Measurements from ENCODE around the gene ZNF827.

DNA sequence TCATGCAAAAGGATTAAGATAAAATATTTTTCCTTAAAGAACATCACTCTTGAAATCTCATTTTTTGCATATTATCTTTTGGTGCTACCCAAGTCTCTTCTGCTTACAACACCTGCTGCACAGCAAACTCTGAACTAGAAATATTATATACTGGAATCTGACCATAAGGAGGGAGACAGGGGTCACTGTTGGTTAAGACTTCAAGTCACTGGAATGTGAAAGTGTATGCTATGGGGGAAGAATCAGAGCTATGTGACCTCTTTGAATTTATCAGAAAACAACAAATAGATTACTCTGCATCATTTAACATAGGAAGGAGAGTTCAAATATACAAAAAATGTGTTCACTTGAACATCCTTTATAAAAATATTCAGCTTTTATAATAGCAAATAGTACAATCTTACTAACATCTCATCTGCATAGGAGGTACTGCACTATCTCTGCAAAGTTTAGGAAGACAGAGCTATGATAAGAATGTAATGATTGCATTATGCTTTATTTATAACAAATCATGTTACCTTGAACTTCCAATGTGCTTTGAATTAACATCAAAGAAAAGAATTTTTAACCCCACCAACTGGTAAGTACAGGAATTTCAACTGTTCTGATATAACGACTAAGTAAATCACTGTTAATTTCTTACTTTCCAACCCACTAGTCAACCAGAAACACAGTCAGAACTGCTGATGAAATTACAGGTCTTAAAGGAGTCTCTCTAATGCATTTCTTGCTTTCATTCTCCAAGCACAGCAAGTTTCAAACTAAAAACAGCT, 69.8 kb downstream of the ZNF827 start:
- TF ChIP-seq KDM1A (IDR thresholded peaks at IDR 0.05; ENCODE audit: borderline replicate concordance, low read length) (no peak), CTCF (IDR thresholded peaks at IDR 0.05; ENCODE audit: control extremely low read depth in 1 of 3, insufficient read depth in 1 of 3, low read depth in 1 of 3, low read length in 3 of 3) (peak in 1 of 3 experiments; percentile 1; a peak in 1 of 4 replicates), SRF (IDR thresholded peaks at IDR 0.05; ENCODE audit: low read depth, low read length) (no peak), ATF3 (IDR thresholded peaks at IDR 0.05; ENCODE audit: insufficient read depth, low read depth, low read length) (no peak), BRCA1 (IDR thresholded peaks at IDR 0.05; ENCODE audit: low read depth, low read length) (no peak), RAD21 (IDR thresholded peaks at IDR 0.05 in 1 of 2, conservative IDR thresholded peaks at IDR 0.05 in 1 of 2; ENCODE audit: low read depth in 2 of 2, low read length in 2 of 2) (0 out of 4 replicates have a peak, but pooled peaks of 1 of the 2 experiments have one; percentile 7), CREB1 (IDR thresholded peaks at IDR 0.05) (no peak), POLR2A (IDR thresholded peaks at IDR 0.05; ENCODE audit: control extremely low read depth in 1 of 2, low read depth in 2 of 2, low read length in 2 of 2) (no peak), POLR2AphosphoS5 (IDR thresholded peaks at IDR 0.05; ENCODE audit: low read depth, low read length) (no peak), SAP30 (IDR thresholded peaks at IDR 0.05; ENCODE audit: insufficient read depth, insufficient replicate concordance, low read length) (no peak), YY1 (IDR thresholded peaks at IDR 0.05; ENCODE audit: low read depth, low read length) (no peak), EP300 (IDR thresholded peaks at IDR 0.05; ENCODE audit: borderline replicate concordance in 1 of 2, low read depth in 2 of 2, low read length in 2 of 2) (no peak)

All from H1 (cell line).